Sciatic nerve (tissue), 2 donors: ENCODE measurements around the gene UCK2. TPM values are rescaled to one million over a fixed set of nuclear protein-coding genes. Genes with fewer than 3 reads are reported as not detected.

Experiments used
- ATAC-seq: fragments of 200-7000 bp; cut with Tn5 transposase; one replicate; pipeline ENCODE4 v1.9.1; 2020; ENCODE audit warnings: mild to moderate bottlenecking, moderate library complexity
- DNase-seq: peaks from one replicate; pipeline ENCODE4 v3.0.0-alpha.2; 2020; ENCODE audit warnings: low spot score
- intact Hi-C: fragments of 100-400 bp; cut with DNase I; formaldehyde crosslinking; loops from one replicate; pipeline ENCODE4 v1.14.2; 2022
- total RNA-seq: library from RNA; stranded (reverse); fragmentation: NEBNext Ultra II Directional; extraction: Animal tissue kit (Norgen Biotek cat#: 25700); gene quantifications from one replicate; pipeline ENCODE4 v1.2.1, GENCODE V29; 2021
- donor health status: DM: no; HTN: no; CAD: no.
- donor health status: DM: no; HTN: no; CAD: no.

Gene UCK2
- total RNA-seq, 1 donor from 2014 or later, result 28.1 TPM

- ATAC-seq (no peak), DNase-seq (no peak)
- intact Hi-C loops, result no loop called here
Measured at GRCh38 chr1:165831146-165831545, 3.7 kb downstream of the UCK2 start.

- DNase-seq (no peak), ATAC-seq (no peak)
- intact Hi-C loops, result no loop called here
Measured at GRCh38 chr1:165832902-165833301, 5.5 kb downstream of the UCK2 start.

GRCh38 chr1:165833358-165833757 lies 5.9 kb downstream of the UCK2 start:
- intact Hi-C loops, result no loop called here
- no peak for DNase-seq
- no peak for ATAC-seq

GRCh38 chr1:165834229-165834628 lies 6.8 kb downstream of the UCK2 start:
- ATAC-seq, result no peak
- DNase-seq, result no peak
- intact Hi-C loops, result no loop called here

GRCh38 chr1:165834881-165835280 lies 7.5 kb downstream of the UCK2 start:
- no peak for ATAC-seq
- intact Hi-C loops, result no loop called here
- DNase-seq, result no peak

- ATAC-seq (no peak), DNase-seq (no peak)
- intact Hi-C loops, result no loop called here
Measured at GRCh38 chr1:165836664-165837482, 9.5 kb downstream of the UCK2 start.

GRCh38 chr1:165837838-165838364 lies 10.5 kb downstream of the UCK2 start:
- no peak for ATAC-seq
- intact Hi-C loops, result no loop called here
- DNase-seq, result no peak

GRCh38 chr1:165840423-165840822 lies 13.0 kb downstream of the UCK2 start:
- no peak for ATAC-seq
- no peak for DNase-seq
- intact Hi-C loops, result no loop called here

- intact Hi-C loops, result no loop called here
Measured at GRCh38 chr1:165841582-165842017, 14.2 kb downstream of the UCK2 start.

GRCh38 chr1:165842023-165842670 lies 14.7 kb downstream of the UCK2 start:
- intact Hi-C loops, result no loop called here
- no peak for ATAC-seq
- DNase-seq, result no peak

More at GRCh38 chr1:165841582-165842017, 14.2 kb downstream of the UCK2 start:
- no peak for DNase-seq
- ATAC-seq, result no peak

GRCh38 chr1:165842671-165843129 lies 15.3 kb downstream of the UCK2 start:
- no peak for ATAC-seq
- intact Hi-C loops, result no loop called here
- DNase-seq, result no peak

GRCh38 chr1:165843304-165843703 lies 15.9 kb downstream of the UCK2 start:
- intact Hi-C loops, result no loop called here
- DNase-seq (no peak), ATAC-seq (no peak)

GRCh38 chr1:165844114-165844798 lies 16.8 kb downstream of the UCK2 start:
- intact Hi-C loops, result no loop called here
- DNase-seq, result no peak
- ATAC-seq, result no peak

GRCh38 chr1:165844933-165845332 lies 17.5 kb downstream of the UCK2 start:
- DNase-seq (no peak), ATAC-seq (no peak)
- intact Hi-C loops, result no loop called here

- ATAC-seq, result no peak
- no peak for DNase-seq
- intact Hi-C loops, result no loop called here
Measured at GRCh38 chr1:165845569-165845968, 18.2 kb downstream of the UCK2 start.

- DNase-seq (no peak), ATAC-seq (no peak)
- intact Hi-C loops, result no loop called here
Measured at GRCh38 chr1:165845992-165846748, 18.8 kb downstream of the UCK2 start.

- no peak for ATAC-seq
- no peak for DNase-seq
- intact Hi-C loops, result no loop called here
Measured at GRCh38 chr1:165847486-165847885, 20.1 kb downstream of the UCK2 start.

- DNase-seq (no peak), ATAC-seq (no peak)
- intact Hi-C loops, result no loop called here
Measured at GRCh38 chr1:165849353-165850133, 22.1 kb downstream of the UCK2 start.
